ENCODE data around the gene PCDHA8. TPM values are rescaled to one million over a fixed set of nuclear protein-coding genes. Genes with fewer than 3 reads are reported as not detected.
"Not testable (repeated sequence)": the region's sequence is repeated elsewhere in the genome, so short reads cannot be mapped to it uniquely, and the experiment has no call there.

PCDHA8 gene
- total and polyA plus RNA-seq, 12 donors = 0.04 to 0.13 TPM; not detected in 10

DNA sequence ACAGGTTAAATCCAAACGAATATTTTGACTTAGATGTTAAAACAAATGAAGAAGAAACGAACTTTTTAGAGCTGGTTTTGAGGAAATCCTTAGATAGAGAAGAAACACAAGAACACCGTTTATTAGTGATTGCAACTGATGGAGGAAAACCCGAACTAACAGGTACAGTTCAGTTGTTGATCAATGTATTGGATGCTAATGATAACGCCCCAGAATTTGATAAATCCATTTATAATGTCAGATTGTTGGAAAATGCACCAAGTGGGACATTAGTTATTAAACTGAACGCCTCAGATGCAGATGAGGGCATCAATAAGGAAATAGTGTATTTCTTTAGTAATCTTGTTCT is 18.7 kb upstream of the PCDHA8 start:
- Histone ChIP-seq H3K4me1 (no peaks in the 10 kb centered on the region), H3K4me3 (no peak overlapping the region), H3K36me3 (no peaks in the 10 kb centered on the region), H3K27me3 (peaks cover 0 to 79% (median 38%) of the 10 kb centered on the region in 7 donors), H3K9me3 (peaks cover 0 to 61% (median 7%) of the 10 kb centered on the region in 11 donors), H3K27ac (no peak overlapping the region)
- DNase-seq (no peak), ATAC-seq (no peak)
- TF ChIP-seq CTCF (IDR thresholded peaks at IDR 0.05) = no peak
- WGBS, 2 donors = 22 to 30% methylated on average over 6 of the region's 6 CpGs
- intact Hi-C loops (cut with DNase I) = no loop called here

DNA sequence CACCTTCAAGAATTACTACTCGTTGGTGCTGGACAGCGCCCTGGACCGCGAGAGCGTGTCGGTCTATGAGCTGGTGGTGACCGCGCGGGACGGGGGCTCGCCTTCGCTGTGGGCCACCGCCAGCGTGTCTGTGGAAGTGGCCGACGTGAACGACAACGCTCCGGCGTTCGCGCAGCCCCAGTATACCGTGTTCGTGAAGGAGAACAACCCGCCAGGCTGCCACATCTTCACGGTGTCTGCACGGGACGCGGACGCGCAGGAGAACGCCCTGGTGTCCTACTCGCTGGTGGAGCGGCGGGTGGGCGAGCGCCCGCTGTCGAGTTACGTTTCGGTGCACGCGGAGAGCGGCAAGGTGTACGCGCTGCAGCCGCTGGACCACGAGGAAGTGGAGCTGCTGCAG is 18.0 kb upstream of the PCDHA8 start:
- peaks cover 0 to 87% (median 44%) of the 10 kb centered on the region in 7 donors for H3K27me3 ChIP-seq

DNA sequence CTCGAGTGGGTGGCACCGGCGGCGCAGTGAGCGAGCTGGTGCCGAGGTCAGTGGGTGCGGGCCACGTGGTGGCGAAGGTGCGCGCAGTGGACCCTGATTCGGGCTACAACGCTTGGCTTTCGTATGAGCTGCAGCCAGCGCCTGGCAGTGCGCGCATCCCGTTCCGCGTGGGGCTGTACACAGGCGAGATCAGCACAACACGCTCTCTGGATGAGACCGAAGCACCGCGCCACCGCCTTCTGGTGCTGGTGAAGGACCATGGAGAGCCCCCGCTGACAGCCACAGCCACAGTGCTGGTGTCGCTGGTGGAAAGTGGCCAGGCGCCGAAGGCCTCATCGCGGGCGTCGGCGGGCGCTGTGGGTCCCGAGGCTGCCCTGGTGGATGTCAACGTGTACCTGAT is 17.5 kb upstream of the PCDHA8 start:
- Histone ChIP-seq H3K9me3 (peaks cover 0 to 72% (median 6%) of the 10 kb centered on the region in 11 donors), H3K36me3 (no peaks in the 10 kb centered on the region), H3K27ac (no peak overlapping the region), H3K4me3 (no peak overlapping the region), H3K4me1 (no peaks in the 10 kb centered on the region), H3K27me3 (peaks cover 0 to 92% (median 49%) of the 10 kb centered on the region in 7 donors)
- WGBS, 2 donors = 45 to 59% methylated on average over 35 to 38 of the region's 38 CpGs
- no peak for TF ChIP-seq CTCF (IDR thresholded peaks at IDR 0.05)
- intact Hi-C loops (cut with DNase I) = no loop called here
- no peak for DNase-seq
- no peak for ATAC-seq

More for the DNA sequence above, 18.0 kb upstream of the PCDHA8 start:
- H3K4me3 ChIP-seq; H3K36me3 ChIP-seq; H3K4me1 ChIP-seq; intact Hi-C loops (cut with DNase I); DNase-seq; ATAC-seq; H3K27ac ChIP-seq: not testable (repeated sequence)
- H3K9me3 ChIP-seq = peaks cover 0 to 67% (median 6%) of the 10 kb centered on the region in 11 donors
- 41 to 48% methylated on average over 48 of the region's 48 CpGs for WGBS, 2 donors

GRCh38 chr5:140827704-140828361 is 13.2 kb upstream of the PCDHA8 start, which contains the start of gene PCDHA6:
PCDHA6 (plus strand) TSS chr5:140827960; CDS start chr5:140828092, 132 bp downstream.
- Histone ChIP-seq H3K4me1 (no peaks in the 10 kb centered on the region), H3K4me3 (peak within 1 kb of the TSS in 2 of 10 donors; percentile 12 to 23), H3K36me3 (no peaks in the 10 kb centered on the region), H3K9me3 (peaks cover 0 to 80% (median 19%) of the 10 kb centered on the region in 11 donors), H3K27me3 (peaks cover 0 to 97% (median 56%) of the 10 kb centered on the region in 7 donors), H3K27ac (no peak within 1 kb of the TSS)
- ATAC-seq (no peak), DNase-seq (no peak)
- WGBS, 2 donors = 13 to 15% methylated on average over 27 of the region's 27 CpGs
- TF ChIP-seq CTCF (IDR thresholded peaks at IDR 0.05) = peak in 3 of 9 donors; percentile 15 to 29 (median 16)
- intact Hi-C loops (cut with DNase I) = no loop called here

DNA sequence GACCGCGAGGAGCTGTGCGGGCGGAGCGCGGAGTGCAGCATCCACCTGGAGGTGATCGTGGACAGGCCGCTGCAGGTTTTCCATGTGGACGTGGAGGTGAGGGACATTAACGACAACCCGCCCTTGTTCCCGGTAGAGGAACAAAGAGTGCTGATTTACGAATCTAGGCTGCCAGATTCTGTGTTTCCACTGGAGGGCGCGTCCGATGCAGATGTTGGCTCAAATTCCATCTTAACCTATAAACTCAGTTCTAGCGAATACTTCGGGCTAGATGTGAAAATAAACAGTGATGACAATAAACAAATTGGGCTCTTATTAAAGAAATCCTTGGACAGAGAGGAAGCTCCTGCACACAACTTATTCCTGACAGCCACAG is 12.6 kb upstream of the PCDHA8 start:
- Histone ChIP-seq H3K27ac (no peak overlapping the region), H3K4me3 (peak overlapping the region in 2 of 10 donors; percentile 12 to 23), H3K36me3 (no peaks in the 10 kb centered on the region), H3K27me3 (peaks cover 0 to 98% (median 57%) of the 10 kb centered on the region in 7 donors), H3K4me1 (no peaks in the 10 kb centered on the region), H3K9me3 (peaks cover 0 to 75% (median 18%) of the 10 kb centered on the region in 11 donors)
- TF ChIP-seq CTCF (IDR thresholded peaks at IDR 0.05) = no peak
- DNase-seq (no peak), ATAC-seq (no peak)
- WGBS, 2 donors = 15 to 16% methylated on average over 18 of the region's 18 CpGs
- intact Hi-C loops (cut with DNase I) = no loop called here

- DNase-seq, H3K4me1 ChIP-seq, H3K4me3 ChIP-seq, ATAC-seq, H3K27ac ChIP-seq, H3K36me3 ChIP-seq: not testable (repeated sequence)
- intact Hi-C loops (cut with DNase I) = loop anchor here in 2 of 10 donors (5.0 to 10.0 kb wide), 2 partner anchors 212 to 215 kb away; no protein-coding TSS in a partner anchor
- 30 to 39% methylated on average over 106 of the region's 106 CpGs for WGBS, 2 donors
- H3K27me3 ChIP-seq = peaks cover 0 to 97% (median 59%) of the 10 kb centered on the region in 7 donors
- H3K9me3 ChIP-seq = peaks cover 0 to 71% (median 18%) of the 10 kb centered on the region in 11 donors
Measured at GRCh38 chr5:140829511-140830501, 11.2 kb upstream of the PCDHA8 start.
